HEK293 (cell line): ENCODE results near the gene KIAA1614.

Source experiments
- CTCF ChIA-PET: fragments of 350-600 bp; formaldehyde crosslinking; extraction: SDS; loops from one replicate; lab custom pipeline; 2021; ENCODE audit warnings: antibody characterized with exemption; lab: Yijun Ruan, JAX
- POLR2A ChIA-PET: fragments of 300-600 bp; formaldehyde crosslinking; extraction: SDS; loops from one replicate; lab custom pipeline; 2020; ENCODE audit warnings: antibody characterized with exemption, inconsistent platforms; lab: Yijun Ruan, JAX
- H3K27ac ChIP-seq: fragments of 200-500 bp; sonication (Bioruptor generic); 2 replicates; pipeline ENCODE4 v1.5.1; 2014; ENCODE audit warnings: low read depth, low read length, control low read depth, inconsistent platforms; ENCODE audit errors: extremely low read depth
- H3K36me3 ChIP-seq, 2 experiments: fragments of 200-500 bp in 1 of 2; sonication (Bioruptor generic) in 1 of 2; 1 replicate in 1 of 2; 2 replicates in 1 of 2; pipeline ENCODE4 v1.5.1; 2014 to 2017; ENCODE audit warnings: inconsistent platforms in 2 of 2, low read length in 2 of 2; ENCODE audit not compliant: control insufficient read depth in 2 of 2, insufficient read depth in 1 of 2
- H3K4me1 ChIP-seq: fragments of 200-500 bp; sonication (Bioruptor generic); 2 replicates; pipeline ENCODE4 v1.5.1; 2014; ENCODE audit warnings: mild to moderate bottlenecking, low read length, inconsistent platforms; ENCODE audit not compliant: control insufficient read depth, insufficient read depth
- H3K4me3 ChIP-seq: 2 replicates; pipeline ENCODE4 v1.5.1; 2011; ENCODE audit warnings: low read depth, mild to moderate bottlenecking, control low read depth, low read length, moderate library complexity
- H3K9me3 ChIP-seq: fragments of 200-500 bp; sonication (Bioruptor generic); 2 replicates; pipeline ENCODE4 v1.5.1; 2014; ENCODE audit warnings: low read depth, low read length, inconsistent platforms; ENCODE audit not compliant: control insufficient read depth, insufficient read depth
- IKZF3 ChIP-seq: fragments of 450-650 bp; IDR thresholded peaks from 2 replicates; pipeline ENCODE4 v1.5.0; 2018; ENCODE audit warnings: missing biosample characterization, mild to moderate bottlenecking, missing genetic modification characterization, moderate library complexity
- KLF1 ChIP-seq: fragments of 450-650 bp; formaldehyde crosslinking; IDR thresholded peaks from 2 replicates; pipeline ENCODE4 v1.5.1; 2016; ENCODE audit warnings: missing biosample characterization, missing genetic modification characterization
- ZBTB10 ChIP-seq: fragments of 450-650 bp; formaldehyde crosslinking; IDR thresholded peaks from 2 replicates; pipeline ENCODE4 v1.5.1; 2016; ENCODE audit warnings: missing biosample characterization, missing genetic modification characterization
- ZNF112 ChIP-seq: fragments of 450-650 bp; formaldehyde crosslinking; IDR thresholded peaks from 2 replicates; pipeline ENCODE4 v1.5.0; 2017; ENCODE audit warnings: missing biosample characterization, missing genetic modification characterization
- ZNF132 ChIP-seq: fragments of 450-650 bp; formaldehyde crosslinking; IDR thresholded peaks from 2 replicates; pipeline ENCODE4 v1.5.1; 2017; ENCODE audit warnings: missing biosample characterization, missing genetic modification characterization, borderline replicate concordance
- ZNF169 ChIP-seq: fragments of 450-650 bp; formaldehyde crosslinking; IDR thresholded peaks from 2 replicates; pipeline ENCODE4 v1.5.1; 2016; ENCODE audit warnings: missing biosample characterization, missing genetic modification characterization
- ZNF174 ChIP-seq: fragments of 450-650 bp; formaldehyde crosslinking; IDR thresholded peaks from 2 replicates; pipeline ENCODE4 v1.5.0; 2017; ENCODE audit warnings: missing biosample characterization, mild to moderate bottlenecking, missing genetic modification characterization
- ZNF350 ChIP-seq: fragments of 450-650 bp; formaldehyde crosslinking; IDR thresholded peaks from 2 replicates; pipeline ENCODE4 v1.5.0; 2017; ENCODE audit warnings: missing biosample characterization, mild to moderate bottlenecking, missing genetic modification characterization
- ZNF518A ChIP-seq: fragments of 450-650 bp; formaldehyde crosslinking; conservative IDR thresholded peaks from 2 replicates; pipeline ENCODE4 v1.5.1; 2016; ENCODE audit warnings: low read depth, missing biosample characterization, missing genetic modification characterization
- ZNF544 ChIP-seq: fragments of 450-650 bp; formaldehyde crosslinking; IDR thresholded peaks from 2 replicates; pipeline ENCODE4 v1.5.0; 2017; ENCODE audit warnings: missing biosample characterization, missing genetic modification characterization
- ZNF558 ChIP-seq: fragments of 450-650 bp; formaldehyde crosslinking; IDR thresholded peaks from 2 replicates; pipeline ENCODE4 v1.5.1; 2016; ENCODE audit warnings: missing biosample characterization, missing genetic modification characterization
- ZNF610 ChIP-seq: fragments of 450-650 bp; formaldehyde crosslinking; IDR thresholded peaks from 2 replicates; pipeline ENCODE4 v1.5.1; 2016; ENCODE audit warnings: missing biosample characterization, missing genetic modification characterization, borderline replicate concordance
- ZNF677 ChIP-seq: fragments of 450-650 bp; IDR thresholded peaks from 2 replicates; pipeline ENCODE4 v1.5.0; 2018; ENCODE audit warnings: missing biosample characterization, mild to moderate bottlenecking, missing genetic modification characterization, moderate library complexity
- ZNF701 ChIP-seq: fragments of 450-650 bp; formaldehyde crosslinking; IDR thresholded peaks from 2 replicates; pipeline ENCODE4 v1.5.1; 2016; ENCODE audit warnings: missing biosample characterization, missing genetic modification characterization
- ZNF792 ChIP-seq: fragments of 450-650 bp; formaldehyde crosslinking; IDR thresholded peaks from 2 replicates; pipeline ENCODE4 v1.5.1; 2016; ENCODE audit warnings: missing biosample characterization, missing genetic modification characterization

KIAA1614 gene

GRCh38 chr1:180997843-180998504 lies 85.3 kb downstream of the KIAA1614 start:
- H3K36me3 ChIP-seq, result peaks cover 8 to 25% of the 10 kb centered on the region in 2 experiments; a peak in 2 of 3 replicates
- H3K27ac ChIP-seq, result no peak overlapping the region
- TF ChIP-seq ZNF132 (no peak), ZNF701 (no peak), ZNF558 (tag by site-specific recombination) (no peak), ZNF169 (tag by site-specific recombination) (no peak), ZNF518A (tag by site-specific recombination) (no peak), ZNF610 (tag by site-specific recombination) (no peak), KLF1 (tag by site-specific recombination) (no peak), ZBTB10 (tag by site-specific recombination) (no peak), ZNF792 (tag by site-specific recombination) (no peak), ZNF112 (tag by site-specific recombination) (no peak), ZNF677 (no peak), ZNF544 (tag by site-specific recombination) (no peak), ZNF174 (tag by site-specific recombination) (no peak), IKZF3 (tag by site-specific recombination) (no peak), ZNF350 (no peak)
- TF ChIP-seq, all 188 proteins: peak for 0
- no peaks in the 10 kb centered on the region for H3K9me3 ChIP-seq
- H3K4me1 ChIP-seq, result no peaks in the 10 kb centered on the region
- ChIA-PET CTCF (interaction anchor here (0.6 kb wide), 1 partner anchor 15 kb away, joined by 3 read pairs; no protein-coding TSS in a partner anchor), POLR2A (no interaction called here)
- no peak overlapping the region for H3K4me3 ChIP-seq
